NB4 (cell line): ENCODE measurements around the gene GNAO1.
A peak's percentile ranks its signal among the peaks of the same experiment; 100 is the strongest.

Experiments
- DNase-seq: peaks from one replicate; pipeline ENCODE4 v3.0.0; 2010; ENCODE audit warnings: low read depth
- H3K4me3 ChIP-seq: one replicate; pipeline ENCODE4 v1.5.1; 2011; ENCODE audit warnings: mild to moderate bottlenecking, low read depth, low read length, moderate library complexity
- MYC ChIP-seq: IDR thresholded peaks from 2 replicates; pipeline ENCODE4 v1.6.1; 2011; ENCODE audit warnings: low read depth, low read length
- POLR2A ChIP-seq: IDR thresholded peaks from 2 replicates; pipeline ENCODE4 v1.6.1; 2011; ENCODE audit warnings: mild to moderate bottlenecking; ENCODE audit not compliant: insufficient read length; ENCODE audit errors: extremely low read depth
- TF ChIP-seq, protein P1 (sequence below): IDR thresholded peaks from 2 replicates; pipeline ENCODE4 v1.6.1; 2011; ENCODE audit warnings: low read depth, low read length
- TF ChIP-seq, protein P2 (sequence below): IDR thresholded peaks from one replicate; pipeline ENCODE4 v1.5.1; 2012; ENCODE audit warnings: low read depth, low read length

Gene GNAO1

DNA sequence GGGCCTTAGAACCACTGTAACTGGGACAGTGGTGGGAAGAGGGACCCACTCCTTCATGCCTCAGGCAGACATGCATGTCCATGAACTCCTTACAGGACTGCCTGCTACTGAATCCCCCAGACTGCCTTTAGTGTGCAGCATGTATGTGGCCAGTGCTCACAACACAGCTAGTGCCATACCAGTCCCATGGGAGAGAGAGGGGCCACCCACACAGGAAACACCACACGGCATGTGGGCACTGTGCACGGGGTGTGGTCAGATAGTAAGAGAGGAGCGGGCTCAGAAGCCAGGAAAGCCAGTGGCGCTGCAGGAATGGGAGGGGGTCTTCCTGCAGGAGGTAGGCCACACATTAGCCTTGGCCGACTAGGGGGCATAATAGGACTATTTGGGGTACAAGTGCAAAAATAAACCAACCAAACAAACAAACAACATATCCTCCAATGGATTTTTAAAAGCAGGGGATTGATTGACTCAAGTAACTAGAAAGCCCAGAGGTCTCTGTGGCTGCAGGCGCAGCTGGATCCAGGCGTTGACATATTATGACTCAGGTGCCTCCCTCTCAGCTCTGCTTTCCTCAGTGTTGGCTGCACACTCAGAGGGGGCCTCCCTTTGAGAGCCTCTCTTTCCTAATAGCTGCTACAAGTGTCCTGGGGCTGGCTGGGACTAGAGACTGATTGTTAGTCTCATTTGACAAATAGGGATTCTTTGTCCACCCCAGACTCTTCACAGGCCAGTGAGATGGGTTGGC is 129.7 kb downstream of the GNAO1 start:
- no peak for TF ChIP-seq MYC
- H3K4me3 ChIP-seq, result no peak overlapping the region
- peak; percentile 80 for DNase-seq

DNA sequence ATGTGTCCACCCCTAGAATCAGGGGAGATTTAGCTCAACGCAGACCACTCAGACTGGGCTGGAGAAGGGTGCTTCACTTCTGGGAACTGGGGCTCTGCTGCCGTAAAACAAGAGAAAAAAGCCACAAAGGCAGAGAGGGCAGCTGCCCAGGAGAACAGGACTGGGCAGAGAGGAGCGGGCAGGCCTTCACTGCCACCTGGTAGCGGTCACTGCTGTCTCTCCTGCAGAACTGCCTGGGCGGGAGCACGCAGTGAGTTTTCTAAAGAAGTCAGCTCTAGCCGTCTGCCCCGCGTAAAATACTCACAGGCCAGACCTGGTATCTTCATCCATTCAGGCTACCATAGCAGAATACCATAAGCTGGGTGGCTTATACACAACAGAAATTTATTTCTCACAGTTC is 130.3 kb downstream of the GNAO1 start:
- H3K4me3 ChIP-seq, result no peak overlapping the region
- TF ChIP-seq POLR2A (no peak), MYC (no peak)
- TF ChIP-seq, protein P1, sequence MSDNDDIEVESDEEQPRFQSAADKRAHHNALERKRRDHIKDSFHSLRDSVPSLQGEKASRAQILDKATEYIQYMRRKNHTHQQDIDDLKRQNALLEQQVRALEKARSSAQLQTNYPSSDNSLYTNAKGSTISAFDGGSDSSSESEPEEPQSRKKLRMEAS, result no peak
- TF ChIP-seq, protein P2, sequence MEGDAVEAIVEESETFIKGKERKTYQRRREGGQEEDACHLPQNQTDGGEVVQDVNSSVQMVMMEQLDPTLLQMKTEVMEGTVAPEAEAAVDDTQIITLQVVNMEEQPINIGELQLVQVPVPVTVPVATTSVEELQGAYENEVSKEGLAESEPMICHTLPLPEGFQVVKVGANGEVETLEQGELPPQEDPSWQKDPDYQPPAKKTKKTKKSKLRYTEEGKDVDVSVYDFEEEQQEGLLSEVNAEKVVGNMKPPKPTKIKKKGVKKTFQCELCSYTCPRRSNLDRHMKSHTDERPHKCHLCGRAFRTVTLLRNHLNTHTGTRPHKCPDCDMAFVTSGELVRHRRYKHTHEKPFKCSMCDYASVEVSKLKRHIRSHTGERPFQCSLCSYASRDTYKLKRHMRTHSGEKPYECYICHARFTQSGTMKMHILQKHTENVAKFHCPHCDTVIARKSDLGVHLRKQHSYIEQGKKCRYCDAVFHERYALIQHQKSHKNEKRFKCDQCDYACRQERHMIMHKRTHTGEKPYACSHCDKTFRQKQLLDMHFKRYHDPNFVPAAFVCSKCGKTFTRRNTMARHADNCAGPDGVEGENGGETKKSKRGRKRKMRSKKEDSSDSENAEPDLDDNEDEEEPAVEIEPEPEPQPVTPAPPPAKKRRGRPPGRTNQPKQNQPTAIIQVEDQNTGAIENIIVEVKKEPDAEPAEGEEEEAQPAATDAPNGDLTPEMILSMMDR, result no peak
- DNase-seq, result no peak

DNA sequence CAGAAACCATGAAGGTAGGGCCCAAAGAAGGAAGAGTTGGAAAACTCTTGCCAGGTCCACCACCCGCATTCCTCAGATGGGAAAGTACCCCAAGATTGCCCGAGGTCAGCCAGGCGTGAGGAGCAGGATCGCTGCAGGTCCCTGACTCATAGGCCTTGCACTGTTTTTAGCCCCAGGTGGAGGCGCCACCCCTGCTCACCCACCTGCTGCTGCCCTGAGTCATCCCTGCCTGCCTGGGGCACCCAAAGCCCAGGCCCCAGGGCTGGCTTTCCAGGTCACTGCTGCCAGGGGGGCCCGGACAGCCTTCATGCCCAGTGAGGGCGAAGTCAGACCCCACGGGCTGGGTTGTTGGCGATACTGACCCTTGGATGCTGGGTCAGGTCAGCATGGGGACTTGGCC is 133.1 kb downstream of the GNAO1 start:
- TF ChIP-seq, protein P2, result no peak
- TF ChIP-seq, protein P1, result no peak
- TF ChIP-seq POLR2A, result no peak
- no peak for TF ChIP-seq MYC

DNA sequence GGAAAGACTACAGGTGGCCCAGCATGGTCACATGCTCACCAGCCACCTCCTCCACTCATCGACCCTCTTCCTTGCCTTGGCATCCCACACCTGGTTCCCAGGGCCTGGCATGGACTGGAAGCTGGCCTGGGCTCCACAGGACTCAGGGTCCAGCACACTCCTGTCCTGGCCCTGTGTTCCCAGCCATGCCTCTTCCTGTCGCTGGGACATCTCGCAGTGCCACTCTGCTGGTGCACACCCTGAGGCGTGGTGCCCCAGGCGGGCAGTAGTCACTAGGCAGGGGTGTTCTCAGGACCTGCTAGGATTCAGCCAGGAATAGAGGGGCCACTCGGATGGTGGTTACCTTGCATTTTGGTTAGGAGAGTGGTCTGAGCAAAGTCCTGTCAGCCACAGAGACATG is 134.7 kb downstream of the GNAO1 start:
- no peak for DNase-seq
- no peak overlapping the region for H3K4me3 ChIP-seq
- TF ChIP-seq, protein P2, result no peak

More for the DNA sequence above, 133.1 kb downstream of the GNAO1 start:
- no peak overlapping the region for H3K4me3 ChIP-seq
- no peak for DNase-seq

DNA sequence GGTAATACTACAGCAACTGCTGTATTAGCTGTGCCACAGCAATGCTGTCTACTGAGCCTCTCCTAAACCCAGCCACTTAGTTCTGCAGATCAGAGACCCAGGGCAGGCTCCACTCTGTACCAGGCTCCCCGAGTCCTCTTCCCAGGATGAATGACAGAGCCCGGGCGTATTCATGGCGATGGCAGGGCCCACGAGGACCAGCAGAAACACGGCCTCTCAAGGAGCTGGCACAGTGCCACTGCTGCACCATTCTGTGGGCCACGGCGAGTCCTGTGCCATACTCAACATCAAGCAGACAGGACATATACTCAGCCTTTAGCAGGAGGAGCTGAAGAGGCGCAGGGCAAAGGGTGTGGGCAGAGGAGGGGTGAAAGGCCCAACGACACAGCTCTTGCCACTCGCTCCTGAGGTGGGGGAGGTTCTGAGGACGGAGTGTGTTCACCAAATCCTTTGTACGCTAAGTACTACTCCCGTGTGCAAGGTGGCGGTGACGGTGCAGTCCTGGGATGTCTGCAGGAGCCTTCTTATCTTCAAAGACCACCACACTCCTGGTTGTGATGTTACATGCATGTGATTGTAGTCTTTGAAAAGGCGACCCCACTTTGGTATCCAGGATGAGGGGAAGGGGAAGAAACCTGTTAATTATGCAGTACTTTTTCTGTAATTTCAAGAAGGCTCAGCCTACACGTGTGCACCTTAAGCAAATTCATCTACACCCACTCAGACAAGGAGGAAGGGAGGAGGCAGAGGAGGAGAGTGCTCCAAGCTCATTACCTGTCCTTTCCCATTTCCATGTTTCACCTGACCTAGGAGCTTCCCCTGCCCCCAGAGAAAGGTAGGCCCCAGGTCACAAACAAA is 136.0 kb downstream of the GNAO1 start:
- TF ChIP-seq MYC, result no peak
- TF ChIP-seq, protein P1, result no peak
- no peak for DNase-seq
- no peak overlapping the region for H3K4me3 ChIP-seq

DNA sequence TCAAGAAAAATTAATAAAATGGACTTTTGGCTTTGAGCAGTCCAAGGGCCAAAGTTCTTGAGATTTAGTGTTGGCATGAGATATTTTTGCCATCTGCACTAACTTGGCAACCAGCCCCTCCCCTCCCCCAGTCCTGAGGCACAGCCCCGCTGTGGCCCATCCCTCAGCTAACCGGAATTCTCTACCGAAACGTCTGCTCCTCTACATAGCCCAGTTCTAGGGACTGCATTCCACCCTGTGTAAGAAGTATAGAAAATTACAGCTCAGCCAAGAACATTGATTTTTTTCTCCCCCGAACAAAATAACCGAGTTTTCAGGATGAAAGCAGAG is 136.6 kb downstream of the GNAO1 start:
- no peak for DNase-seq
- H3K4me3 ChIP-seq, result no peak overlapping the region
- no peak for TF ChIP-seq MYC
- TF ChIP-seq, protein P2, result no peak

DNA sequence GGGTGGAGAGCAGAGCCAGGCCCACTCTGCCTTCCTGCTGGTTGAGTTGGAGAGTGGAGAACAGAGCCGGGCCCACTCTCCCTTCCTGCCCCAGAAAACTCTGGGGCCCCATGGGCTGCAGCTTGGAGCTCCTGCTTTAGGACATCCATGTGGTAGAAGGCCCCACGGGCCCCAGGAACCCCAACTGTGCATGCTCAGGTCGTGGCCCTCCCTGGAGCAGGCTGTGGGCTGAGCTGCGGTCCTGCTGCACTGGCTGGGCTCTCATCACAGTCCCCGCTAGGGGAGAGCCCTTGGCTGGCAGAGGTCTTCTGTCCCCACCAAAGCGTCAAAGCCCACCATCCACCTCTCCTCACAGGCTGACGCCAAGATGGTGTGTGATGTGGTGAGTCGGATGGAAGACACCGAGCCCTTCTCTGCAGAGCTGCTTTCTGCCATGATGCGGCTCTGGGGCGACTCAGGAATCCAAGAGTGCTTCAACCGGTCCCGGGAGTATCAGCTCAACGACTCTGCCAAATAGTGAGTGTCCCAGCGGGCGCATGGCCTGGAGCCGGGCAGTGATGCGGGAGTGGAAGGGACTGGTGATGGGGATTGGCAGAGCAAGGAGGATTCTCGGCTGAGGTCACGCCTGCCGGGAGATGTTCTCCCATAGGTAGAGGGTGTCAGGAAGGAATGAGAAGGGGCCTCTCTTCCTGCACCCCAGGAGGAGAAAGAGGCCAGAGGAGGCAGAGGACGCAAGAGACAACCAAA is 137.2 kb downstream of the GNAO1 start:
- TF ChIP-seq, protein P1, result no peak
- TF ChIP-seq POLR2A (no peak), MYC (no peak)
- TF ChIP-seq, protein P2, result no peak
- DNase-seq, result no peak
- no peak overlapping the region for H3K4me3 ChIP-seq
